Activated CD8-positive, alpha-beta memory T cell treated with anti-CD3 and anti-CD28 coated beads for 48 hours (primary cell): ENCODE data around the gene PFKM.

Source experiments
- DNase-seq, 3 experiments: peaks; one replicate each; pipeline ENCODE4 v3.0.0-alpha.2; 2020; ENCODE audit warnings: low read depth in 2 of 3, low spot score in 2 of 3

Gene PFKM

GRCh38 chr12:48119078-48119833, at the start of gene PFKM:
Gene PFKM (plus strand): TSS chr12:48119364. CDS start chr12:48122775, 3,411 bp downstream.
- DNase-seq, result peak; percentile 10 to 34 (median 31)

GRCh38 chr12:48070033-48070432, 49.1 kb upstream of the PFKM start:
- DNase-seq, result no peak

GRCh38 chr12:48070731-48071130, 48.4 kb upstream of the PFKM start:
- DNase-seq, result no peak

- DNase-seq, result no peak
Measured at GRCh38 chr12:48071808-48072207, 47.4 kb upstream of the PFKM start.

GRCh38 chr12:48072266-48072665, 46.9 kb upstream of the PFKM start:
- no peak for DNase-seq

- no peak for DNase-seq
Measured at GRCh38 chr12:48074266-48074665, 44.9 kb upstream of the PFKM start.

GRCh38 chr12:48075832-48076231, 43.3 kb upstream of the PFKM start:
- DNase-seq, result no peak

GRCh38 chr12:48077111-48077510, 42.1 kb upstream of the PFKM start:
- DNase-seq, result no peak

- DNase-seq, result no peak
Measured at GRCh38 chr12:48078901-48079300, 40.3 kb upstream of the PFKM start.

- no peak for DNase-seq
Measured at GRCh38 chr12:48080285-48080684, 38.9 kb upstream of the PFKM start.

- DNase-seq, result no peak
Measured at GRCh38 chr12:48080821-48081220, 38.3 kb upstream of the PFKM start.

- no peak for DNase-seq
Measured at GRCh38 chr12:48084066-48084465, 35.1 kb upstream of the PFKM start.

GRCh38 chr12:48084841-48085460, 34.2 kb upstream of the PFKM start:
- DNase-seq, result no peak

- no peak for DNase-seq
Measured at GRCh38 chr12:48086327-48086726, 32.8 kb upstream of the PFKM start.

- no peak for DNase-seq
Measured at GRCh38 chr12:48092611-48093010, 26.6 kb upstream of the PFKM start.

- DNase-seq, result no peak
Measured at GRCh38 chr12:48104531-48104930, 14.6 kb upstream of the PFKM start.

- peak in 2 of 3 experiments; percentile 14 to 20 for DNase-seq
Measured at GRCh38 chr12:48105321-48105866, 13.8 kb upstream of the PFKM start.

GRCh38 chr12:48105867-48106680, 13.1 kb upstream of the PFKM start, which contains the start of gene SENP1:
Gene SENP1 (minus strand): TSS chr12:48106079. CDS start chr12:48101472, 4,607 bp downstream.
- DNase-seq, result peak; percentile 77 to 87 (median 78)

- no peak for DNase-seq
Measured at GRCh38 chr12:48106681-48107613, 12.2 kb upstream of the PFKM start.

- no peak for DNase-seq
Measured at GRCh38 chr12:48109424-48109823, 9.7 kb upstream of the PFKM start.
